NCI-H1436 (cell line): ENCODE measurements around the gene OR5C1.
"Not testable (repeated sequence)": the region's sequence is repeated elsewhere in the genome, so short reads cannot be mapped to it uniquely, and the experiment has no call there.

Source experiments
- DNase-seq: peaks from one replicate; lab custom pipeline; 2025; lab: John Stamatoyannopoulos, UW

OR5C1 gene

GRCh38 chr9:122788831-122789230 lies at the start of gene OR5C1:
TSS of gene OR5C1 (plus strand) at chr9:122788933. CDS start at chr9:122788933, 0 bp downstream.
- no peak for DNase-seq

- no peak for DNase-seq
Observed at GRCh38 chr9:122742003-122742402, 46.7 kb upstream of the OR5C1 start, which contains the start of gene OR1L6. TSS of gene OR1L6 (plus strand) at chr9:122742303. CDS start at chr9:122749848, 7,545 bp downstream.

GRCh38 chr9:122754825-122755224 lies 33.9 kb upstream of the OR5C1 start:
- DNase-seq: no peak

- no peak for DNase-seq
Observed at GRCh38 chr9:122767817-122768216, 20.9 kb upstream of the OR5C1 start.

GRCh38 chr9:122777052-122777451 lies 11.7 kb upstream of the OR5C1 start:
- no peak for DNase-seq

GRCh38 chr9:122777935-122778627 lies 10.7 kb upstream of the OR5C1 start:
- no peak for DNase-seq

- DNase-seq: no peak
Observed at GRCh38 chr9:122779181-122779580, 9.6 kb upstream of the OR5C1 start.

GRCh38 chr9:122780026-122780425 lies 8.7 kb upstream of the OR5C1 start:
- DNase-seq: no peak

- DNase-seq: no peak
Observed at GRCh38 chr9:122781671-122782070, 7.1 kb upstream of the OR5C1 start.

- DNase-seq: no peak
Observed at GRCh38 chr9:122785269-122785668, 3.5 kb upstream of the OR5C1 start.

GRCh38 chr9:122786338-122786737 lies 2.4 kb upstream of the OR5C1 start:
- DNase-seq: no peak

GRCh38 chr9:122789256-122790046 lies 718 bp downstream of the OR5C1 start:
- DNase-seq: no peak

- no peak for DNase-seq
Observed at GRCh38 chr9:122791872-122792669, 3.3 kb downstream of the OR5C1 start.

GRCh38 chr9:122797316-122798063 lies 8.8 kb downstream of the OR5C1 start:
- DNase-seq: no peak

- no peak for DNase-seq
Observed at GRCh38 chr9:122800066-122801060, 11.6 kb downstream of the OR5C1 start, which contains the start of gene OR1K1. TSS of gene OR1K1 (plus strand) at chr9:122800123. CDS start at chr9:122800123, 0 bp downstream.

GRCh38 chr9:122806661-122807060 lies 17.9 kb downstream of the OR5C1 start:
- DNase-seq: no peak

- no peak for DNase-seq
Observed at GRCh38 chr9:122807271-122807900, 18.7 kb downstream of the OR5C1 start.

- no peak for DNase-seq
Observed at GRCh38 chr9:122808141-122808540, 19.4 kb downstream of the OR5C1 start.

- not testable (repeated sequence) for DNase-seq
Observed at GRCh38 chr9:122809261-122809660, 20.5 kb downstream of the OR5C1 start.
